NCI-H1417 (cell line): ENCODE data around the gene PPP1R12C.
A peak's percentile ranks its signal among the peaks of the same experiment; 100 is the strongest.

ENCODE experiments used
- DNase-seq, 3 experiments: peaks; one replicate each; lab custom pipeline; 2025; lab: John Stamatoyannopoulos, UW

Gene PPP1R12C

DNA sequence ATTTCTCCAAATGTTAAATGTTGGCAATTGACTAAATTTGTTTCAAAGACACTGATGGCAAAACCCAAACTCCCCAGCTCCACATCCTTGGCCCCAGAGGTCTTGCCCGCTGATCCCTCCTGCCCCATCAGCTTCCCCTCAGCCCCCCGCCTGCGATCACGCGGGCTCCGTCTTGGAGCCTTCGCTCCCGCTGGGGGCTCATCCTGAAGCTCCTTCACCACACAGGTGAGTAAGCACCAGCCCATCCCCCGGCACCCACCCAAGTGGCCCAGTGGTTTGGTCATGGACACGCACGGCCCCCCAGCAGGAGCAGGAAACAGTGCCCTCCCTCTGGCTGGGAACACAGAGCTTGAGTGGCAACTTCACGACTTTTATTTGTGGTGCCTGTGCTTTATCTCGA, 26.9 kb downstream of the PPP1R12C start:
- DNase-seq, result no peak

DNA sequence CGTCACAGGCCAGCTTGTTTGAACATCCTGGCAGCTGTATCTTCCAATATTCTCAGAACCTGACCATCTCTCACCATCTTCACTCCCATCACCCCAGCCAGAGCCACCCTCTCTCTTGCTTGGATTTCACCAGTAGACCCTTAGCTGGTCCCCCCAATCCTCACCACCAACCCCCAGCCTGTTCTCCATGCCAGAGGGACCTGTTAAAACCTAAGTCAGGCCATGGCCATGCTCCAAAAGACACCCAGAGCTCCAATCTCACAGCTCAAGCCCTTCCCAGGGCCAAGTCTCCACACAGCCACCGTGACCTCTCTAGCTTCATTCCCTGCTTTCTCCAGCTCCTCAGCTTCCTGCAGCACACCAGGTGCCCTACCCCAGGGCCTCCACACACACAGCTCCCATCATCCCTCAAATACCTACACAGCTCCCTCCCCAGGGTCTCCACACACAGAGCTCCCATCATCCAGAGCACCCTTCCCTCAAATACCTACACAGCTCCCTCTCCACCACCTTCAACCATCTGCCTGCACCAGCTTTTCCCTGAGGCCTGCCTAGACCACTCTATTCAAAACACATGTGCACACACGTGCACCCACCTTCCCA, 28.0 kb downstream of the PPP1R12C start:
- DNase-seq, result no peak

DNA sequence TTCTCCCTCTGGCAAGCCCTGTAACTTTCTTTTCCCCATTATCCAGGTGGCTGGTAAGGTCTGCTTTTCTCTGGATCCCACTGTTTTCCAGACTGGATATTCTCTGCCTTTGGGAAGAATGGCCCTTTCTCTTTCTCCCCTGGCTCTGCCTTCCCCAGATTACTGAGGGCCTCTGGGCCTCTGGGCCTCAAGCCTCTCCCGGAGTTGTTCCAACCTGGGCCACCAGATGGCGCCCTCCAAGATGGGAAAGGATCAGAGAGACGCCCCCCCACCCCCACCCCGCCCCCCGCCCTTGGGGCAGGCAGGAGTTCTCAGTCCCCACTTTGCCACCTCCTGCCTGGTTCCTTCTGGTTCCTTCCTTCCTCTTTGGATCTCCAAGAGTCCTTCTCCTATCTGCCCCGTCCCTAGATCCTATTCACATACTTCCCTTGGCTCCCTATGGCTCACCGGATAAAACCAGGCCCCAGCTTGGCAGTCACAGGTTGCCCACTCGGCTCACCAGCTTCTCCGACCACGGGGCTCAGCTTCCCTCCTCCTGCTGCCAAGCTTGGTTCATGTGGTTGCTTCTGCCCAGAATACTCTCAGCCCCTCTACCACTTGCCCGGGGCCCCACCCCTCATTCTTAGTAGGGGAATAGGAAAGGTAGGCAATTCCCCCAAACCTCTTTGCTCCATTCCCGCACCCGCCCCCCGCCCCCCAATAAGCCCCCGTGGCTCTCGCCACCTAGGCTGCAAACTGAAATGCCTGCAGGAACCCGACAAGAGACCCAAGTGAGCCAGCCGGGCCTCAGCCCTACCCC, 28.7 kb downstream of the PPP1R12C start:
- DNase-seq, result peak; percentile 42 to 74 (median 63)

DNA sequence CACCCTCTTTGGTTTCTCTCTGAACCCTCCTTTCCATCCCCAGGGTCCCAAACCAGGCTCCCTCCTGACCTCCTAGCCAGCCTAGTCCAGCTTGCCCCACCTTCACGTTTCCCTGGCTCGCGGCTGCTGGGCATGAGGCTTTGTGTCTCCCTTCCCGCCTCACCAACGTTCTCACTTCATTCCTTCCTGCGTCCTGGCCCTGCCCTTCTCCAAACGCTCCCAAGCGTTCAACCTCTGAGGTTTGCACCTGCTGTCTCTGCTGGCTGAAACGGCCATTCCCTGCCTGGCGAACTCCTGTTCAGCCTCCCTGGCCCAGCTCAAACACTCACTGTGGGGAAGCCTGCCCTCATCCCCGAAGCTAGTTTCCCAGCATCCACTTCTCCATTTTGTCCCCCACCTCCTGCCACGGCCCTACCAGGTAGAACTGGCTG, 29.4 kb downstream of the PPP1R12C start:
- DNase-seq, result no peak

DNA sequence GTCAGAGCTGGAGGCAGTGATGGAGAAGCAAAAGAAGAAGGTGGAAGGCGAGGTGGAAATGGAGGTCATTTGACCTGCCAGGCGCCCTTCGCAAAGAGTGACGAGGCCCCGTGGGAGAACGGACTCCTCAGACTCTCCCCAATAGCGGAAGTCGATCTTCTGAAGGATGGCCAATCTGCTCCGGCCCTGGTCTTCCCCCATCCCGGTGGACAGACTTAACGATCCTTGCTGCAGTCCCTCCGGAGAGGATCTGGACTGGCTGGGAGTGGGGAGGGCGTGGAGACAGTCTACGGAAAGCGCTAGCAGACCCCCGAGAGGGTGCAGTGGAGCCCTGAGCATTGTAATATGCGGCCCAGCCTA, 29.9 kb downstream of the PPP1R12C start:
- no peak for DNase-seq

DNA sequence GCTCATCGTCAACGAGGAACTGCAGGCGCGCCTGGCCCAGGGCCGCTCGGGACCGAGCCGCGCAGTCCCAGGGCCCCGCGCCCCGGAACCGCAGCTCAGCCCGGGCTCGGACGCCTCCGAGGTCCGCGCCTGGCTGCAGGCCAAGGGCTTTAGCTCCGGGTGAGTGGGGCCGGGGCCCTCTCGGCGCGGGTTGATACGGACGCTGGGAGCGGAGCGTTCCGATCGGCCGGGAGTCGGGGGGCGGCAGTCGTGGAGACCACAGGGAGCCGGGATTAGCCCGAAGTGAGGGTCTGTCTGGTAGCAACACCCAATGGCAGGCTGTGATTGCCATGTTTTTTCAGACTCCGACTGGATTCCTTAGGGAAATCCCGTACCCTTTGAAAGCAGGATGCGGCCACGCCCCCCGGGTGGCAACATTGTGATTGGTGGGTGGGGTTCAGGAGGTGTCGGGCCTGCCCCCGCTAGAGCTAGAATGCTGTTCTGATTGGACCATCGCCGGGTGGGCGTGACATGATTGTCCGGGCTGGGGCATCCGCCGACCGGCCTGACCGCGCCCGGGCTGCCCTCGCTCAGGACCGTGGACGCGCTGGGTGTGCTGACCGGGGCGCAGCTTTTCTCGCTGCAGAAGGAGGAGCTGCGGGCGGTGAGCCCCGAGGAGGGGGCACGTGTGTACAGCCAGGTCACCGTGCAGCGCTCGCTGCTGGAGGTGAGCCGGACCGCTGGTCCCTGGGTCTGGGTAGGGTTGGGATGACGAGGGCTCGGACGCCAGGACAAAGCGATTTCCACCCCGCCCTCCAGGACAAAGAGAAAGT, 30.5 kb downstream of the PPP1R12C start:
- DNase-seq, result peak in 1 of 3 experiments; percentile 83

DNA sequence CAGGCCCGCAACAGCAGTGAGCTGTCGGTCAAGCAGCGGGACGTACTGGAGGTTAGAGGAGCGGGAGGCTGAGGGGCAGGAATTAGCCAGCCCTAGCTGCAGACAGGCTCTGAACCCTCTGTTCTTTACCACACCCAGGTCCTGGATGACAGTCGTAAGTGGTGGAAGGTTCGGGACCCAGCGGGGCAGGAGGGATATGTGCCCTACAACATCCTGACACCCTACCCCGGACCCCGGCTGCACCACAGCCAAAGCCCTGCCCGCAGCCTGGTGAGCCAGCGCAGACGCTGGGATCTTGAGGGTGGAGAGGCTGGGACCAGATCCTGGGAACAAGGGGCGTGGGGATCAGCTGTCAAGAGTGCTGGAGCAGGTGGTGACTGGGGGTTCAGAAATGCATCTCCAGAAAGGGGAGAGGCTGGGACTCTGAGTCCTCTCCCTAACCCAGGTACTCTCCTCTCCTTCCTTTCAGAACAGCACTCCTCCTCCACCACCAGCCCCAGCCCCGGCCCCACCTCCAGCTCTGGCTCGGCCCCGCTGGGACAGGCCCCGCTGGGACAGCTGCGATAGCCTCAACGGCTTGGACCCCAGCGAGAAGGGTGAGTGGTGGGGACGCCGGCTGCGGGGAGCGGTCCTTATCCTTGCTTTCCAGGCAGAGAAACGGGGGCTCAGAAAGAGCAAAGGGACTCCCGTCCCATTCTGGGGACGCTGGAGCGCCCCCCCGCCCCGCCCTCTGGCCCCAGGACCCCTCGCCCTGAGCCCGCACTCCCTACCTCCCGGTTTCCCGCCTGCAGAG, 31.3 kb downstream of the PPP1R12C start:
- no peak for DNase-seq

DNA sequence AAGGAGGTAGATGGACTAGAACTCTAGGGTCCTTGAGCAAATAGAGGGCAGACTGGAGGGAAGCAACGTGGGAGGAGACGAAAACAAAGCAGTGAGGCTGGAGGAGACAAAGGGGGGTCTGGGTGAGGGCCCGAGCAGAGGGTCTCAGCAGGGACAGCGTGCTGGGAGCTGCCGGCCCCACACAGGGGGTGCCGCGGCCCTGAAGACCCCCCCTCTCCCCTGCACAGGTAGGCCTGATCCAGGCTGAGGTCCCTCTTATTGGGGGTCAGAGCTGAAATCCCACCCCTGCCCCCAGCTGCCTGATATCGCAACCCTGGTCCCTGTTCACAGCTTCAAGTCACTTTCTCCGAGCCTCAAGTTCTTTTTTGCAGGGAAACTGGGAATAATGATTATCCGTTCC, 33.0 kb downstream of the PPP1R12C start:
- DNase-seq, result no peak

DNA sequence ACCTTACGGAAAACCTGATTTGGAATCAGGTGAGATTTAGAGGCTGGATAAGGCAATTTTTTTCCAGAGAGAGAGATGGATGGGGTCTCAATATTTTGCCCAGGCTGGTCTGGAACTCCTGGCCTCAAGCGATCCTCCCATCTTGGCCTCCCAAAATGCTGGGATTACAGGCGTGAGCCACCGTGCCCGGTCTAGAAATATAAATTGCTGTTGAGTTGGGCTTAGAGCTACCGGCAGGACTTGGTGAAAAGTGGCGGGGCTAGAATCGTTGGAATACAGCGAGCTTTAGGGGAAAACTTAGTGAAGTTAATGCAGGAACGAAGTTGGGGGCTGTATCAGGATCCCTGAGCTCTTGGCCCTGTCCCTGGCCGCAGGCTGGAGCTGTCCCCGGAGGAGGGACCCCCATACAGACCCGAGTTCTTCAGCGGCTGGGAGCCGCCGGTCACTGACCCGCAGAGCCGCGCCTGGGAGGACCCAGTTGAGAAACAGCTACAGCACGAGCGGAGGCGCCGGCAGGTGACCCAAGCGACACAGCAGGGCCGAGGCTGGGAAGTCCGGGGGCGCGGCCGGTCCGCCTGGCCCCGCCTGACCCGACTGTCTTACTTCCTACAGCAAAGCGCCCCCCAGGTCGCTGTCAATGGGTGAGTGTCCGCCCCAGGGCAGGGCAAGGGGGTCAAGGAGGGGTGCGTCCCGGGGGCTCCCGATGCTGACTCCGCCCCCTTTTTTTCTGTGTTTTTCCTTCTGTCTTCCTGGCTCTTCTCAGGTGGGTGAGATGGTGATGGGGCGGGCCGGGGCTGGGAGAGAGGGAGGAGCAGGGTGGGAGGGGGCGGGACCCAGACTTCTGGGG, 34.2 kb downstream of the PPP1R12C start:
- no peak for DNase-seq

DNA sequence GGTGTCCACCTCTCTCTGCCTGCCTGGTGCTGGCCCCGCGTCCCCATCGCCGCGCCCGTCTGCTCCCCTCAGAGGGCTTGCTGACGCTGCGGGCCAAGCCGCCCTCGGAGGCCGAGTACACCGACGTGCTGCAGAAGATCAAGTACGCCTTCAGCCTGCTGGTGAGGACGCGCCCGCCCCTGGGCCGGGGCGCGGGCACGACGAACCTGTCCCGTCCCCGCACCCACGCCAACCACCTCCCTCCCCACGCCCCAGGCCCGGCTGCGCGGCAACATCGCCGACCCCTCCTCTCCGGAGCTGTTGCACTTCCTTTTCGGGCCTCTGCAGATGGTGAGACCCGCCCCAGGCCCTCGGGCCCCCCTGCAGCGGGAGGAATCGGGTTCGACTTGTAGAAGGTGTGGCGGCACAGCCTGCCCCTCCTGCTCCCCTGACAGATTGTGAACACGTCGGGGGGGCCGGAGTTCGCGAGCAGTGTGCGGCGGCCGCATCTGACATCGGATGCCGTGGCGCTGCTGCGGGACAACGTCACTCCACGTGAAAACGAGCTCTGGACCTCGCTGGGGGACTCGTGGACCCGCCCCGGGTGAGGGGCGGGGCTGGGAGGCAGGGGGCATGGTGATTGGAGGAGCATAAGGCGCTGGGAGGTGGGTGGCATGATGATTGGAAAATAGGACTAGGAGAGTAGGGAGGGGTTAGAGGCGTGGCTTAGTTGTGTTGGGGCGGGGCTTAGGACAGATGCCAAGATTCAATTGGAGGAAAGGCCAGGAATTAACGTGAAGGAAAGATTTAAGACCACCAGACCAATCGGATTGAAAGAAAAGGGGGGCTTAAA, 35.2 kb downstream of the PPP1R12C start:
- DNase-seq, result no peak

DNA sequence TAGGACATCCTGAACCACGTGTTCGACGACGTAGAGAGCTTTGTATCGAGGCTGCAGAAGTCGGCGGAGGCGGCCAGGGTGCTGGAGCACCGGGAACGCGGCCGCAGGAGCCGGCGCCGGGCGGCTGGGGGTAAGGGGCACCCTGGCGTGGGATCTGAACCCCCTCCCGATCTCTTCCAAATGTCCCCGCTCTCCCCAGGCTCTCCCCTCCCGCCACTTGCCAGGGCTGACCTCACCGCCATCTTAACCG, 35.7 kb downstream of the PPP1R12C start:
- no peak for DNase-seq

DNA sequence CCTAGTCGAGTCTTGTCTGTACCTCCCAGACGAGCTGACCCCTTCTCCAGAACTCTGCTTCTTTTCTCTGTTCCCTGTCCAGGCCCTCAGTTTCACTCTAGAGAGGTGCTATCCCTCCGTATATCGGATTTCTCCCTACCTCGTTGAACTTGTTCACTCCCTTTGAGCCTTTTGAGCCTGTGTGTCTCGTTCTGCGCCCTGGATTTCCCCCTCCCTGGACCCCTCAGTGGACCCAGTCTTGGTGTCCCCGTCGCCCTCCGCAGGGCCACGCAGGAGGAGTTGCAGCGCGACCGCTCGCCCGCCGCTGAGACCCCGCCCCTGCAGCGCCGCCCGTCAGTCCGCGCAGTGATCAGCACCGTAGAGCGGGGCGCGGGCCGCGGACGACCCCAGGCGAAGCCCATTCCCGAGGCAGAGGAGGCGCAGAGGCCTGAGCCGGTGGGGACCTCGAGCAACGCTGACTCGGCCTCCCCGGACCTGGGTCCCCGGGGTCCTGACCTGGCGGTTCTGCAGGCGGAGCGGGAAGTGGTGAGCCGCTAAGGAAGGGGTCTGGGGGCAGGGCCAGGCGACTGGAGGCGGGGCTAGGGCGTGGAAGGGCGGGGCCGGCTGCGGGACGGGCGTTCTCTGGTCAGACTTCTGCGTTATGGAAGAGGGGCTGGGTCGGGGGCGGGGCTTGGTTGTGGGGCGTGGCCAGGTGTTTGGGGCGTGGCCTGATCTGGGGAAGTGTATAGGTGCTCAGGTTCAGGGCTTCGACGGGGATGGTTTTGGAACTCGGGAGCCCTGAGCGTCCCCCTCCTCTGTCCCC, 36.3 kb downstream of the PPP1R12C start:
- peak; percentile 68 to 84 (median 80) for DNase-seq

DNA sequence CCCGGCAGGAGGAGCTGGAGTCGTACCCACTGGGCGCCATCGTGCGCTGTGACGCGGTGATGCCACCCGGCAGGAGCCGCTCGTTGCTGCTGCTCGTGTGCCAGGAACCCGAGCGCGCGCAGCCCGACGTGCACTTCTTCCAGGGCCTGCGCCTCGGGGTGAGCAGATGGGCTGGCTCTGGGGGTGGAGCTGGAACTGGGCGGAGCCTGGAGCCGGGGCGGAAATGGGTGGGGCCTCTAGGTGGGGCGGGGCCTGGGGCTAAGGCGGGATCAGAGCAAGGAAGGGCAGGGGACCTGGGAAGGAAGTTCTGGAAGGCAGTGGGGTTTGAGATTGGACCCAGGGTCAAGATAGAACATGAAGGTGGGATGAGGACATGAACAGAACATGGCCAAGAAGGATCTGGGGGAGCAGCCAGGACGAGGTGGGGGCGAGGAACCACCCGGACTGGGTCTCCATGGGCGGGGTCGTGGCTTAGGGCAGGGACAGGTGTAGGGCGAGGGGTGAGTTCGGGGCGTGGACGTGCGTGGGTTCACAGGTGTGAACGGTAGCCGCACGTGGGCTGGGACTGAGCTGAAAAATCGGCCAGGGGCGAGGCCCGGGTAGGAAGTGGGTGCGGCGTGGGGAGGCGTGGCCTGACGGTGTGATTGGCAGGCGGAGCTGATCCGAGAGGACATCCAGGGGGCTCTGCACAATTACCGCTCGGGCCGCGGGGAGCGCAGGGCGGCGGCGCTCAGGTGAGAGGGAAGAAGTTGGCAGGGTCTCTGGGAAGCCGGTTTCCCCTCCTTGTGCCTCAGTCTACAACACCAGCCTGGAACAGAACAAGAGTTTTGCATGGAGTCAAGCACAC, 37.1 kb downstream of the PPP1R12C start:
- DNase-seq, result peak; percentile 66 to 89 (median 79)

DNA sequence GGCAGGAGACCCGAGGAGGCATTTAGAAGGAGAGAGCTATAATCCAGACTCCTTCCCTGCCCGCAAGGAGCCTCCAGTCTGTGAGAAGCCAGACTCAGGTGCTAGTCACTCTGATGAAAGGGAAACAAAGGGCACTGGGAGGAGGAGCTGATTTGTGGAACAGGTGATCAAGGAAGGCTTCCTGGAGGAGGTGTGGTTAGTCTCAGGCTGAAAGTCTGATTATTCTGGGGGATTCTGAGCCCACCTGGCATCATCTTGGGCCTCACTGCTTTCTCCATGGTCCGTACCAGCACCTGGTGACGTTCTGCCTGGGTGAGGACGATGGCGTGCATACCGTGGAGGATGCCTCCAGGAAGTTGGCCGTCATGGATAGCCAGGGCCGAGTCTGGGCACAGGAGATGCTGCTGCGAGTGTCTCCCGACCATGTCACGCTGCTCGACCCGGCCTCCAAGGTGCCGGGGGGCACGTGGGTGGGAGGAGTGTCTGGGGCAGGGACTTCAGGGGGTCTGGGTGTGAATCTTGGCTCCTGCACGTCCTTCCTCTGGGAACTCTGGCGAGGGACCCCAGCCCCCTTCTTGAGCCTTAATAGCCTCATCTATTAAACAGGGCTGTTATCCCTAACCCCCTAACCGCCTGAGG, 37.9 kb downstream of the PPP1R12C start:
- DNase-seq, result no peak

DNA sequence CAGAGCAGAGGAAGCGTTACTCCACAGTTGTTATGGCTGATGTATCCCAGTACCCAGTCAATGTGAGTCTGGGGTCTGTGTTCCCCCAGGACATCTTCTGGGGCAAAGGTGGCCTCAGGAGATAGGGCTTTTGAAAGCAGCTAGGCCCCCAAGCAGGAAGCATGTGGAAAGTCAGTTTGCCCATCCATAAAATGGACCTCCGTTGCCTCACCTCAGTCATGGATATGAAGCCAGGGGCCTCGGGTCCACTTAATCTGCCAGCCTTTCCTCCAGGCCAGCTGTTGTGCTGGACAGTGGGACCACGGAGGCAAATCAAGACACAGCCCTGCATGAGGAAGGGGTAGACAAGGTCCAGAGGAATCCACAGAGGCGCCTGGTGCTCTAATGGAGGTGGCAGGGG, 38.4 kb downstream of the PPP1R12C start:
- DNase-seq, result no peak

DNA sequence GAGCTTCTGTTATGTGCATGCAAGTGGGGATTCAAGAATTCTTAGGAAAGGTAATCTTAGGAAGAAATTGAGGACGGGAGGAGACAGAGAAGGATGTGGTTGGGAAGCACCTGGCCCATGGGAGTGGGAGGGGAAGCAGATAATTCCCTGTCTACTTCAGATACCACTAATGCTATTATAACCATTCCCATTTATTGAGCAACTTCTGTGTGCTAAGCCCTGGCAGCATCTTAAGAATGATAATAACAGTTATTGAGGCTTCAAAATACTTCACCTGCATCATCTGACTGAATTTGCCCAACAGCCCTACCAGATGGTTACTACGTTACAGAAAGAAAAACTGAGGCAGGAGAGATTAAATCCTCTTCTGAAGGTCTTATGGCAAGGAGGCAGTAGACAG, 40.3 kb downstream of the PPP1R12C start:
- no peak for DNase-seq

DNA sequence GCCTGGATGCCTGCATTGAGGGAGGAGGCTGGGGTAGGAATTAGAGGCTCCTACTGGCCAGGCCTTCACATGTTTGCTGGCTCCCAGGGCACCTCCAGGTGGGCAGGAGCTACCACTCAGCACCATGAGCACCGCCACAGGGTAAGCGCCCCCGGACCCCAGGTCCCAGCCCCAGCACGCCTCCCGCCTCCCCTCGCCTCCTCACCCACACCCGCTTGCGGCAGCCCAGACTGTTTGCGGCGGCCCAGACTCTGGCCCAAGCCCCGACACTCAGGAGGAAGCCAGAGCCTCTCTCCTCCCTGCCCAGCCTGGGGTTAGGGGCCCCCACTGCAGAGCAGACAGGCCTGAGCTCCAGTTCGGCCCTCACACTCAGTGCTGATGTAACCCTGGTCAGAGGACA, 41.1 kb downstream of the PPP1R12C start:
- no peak for DNase-seq

DNA sequence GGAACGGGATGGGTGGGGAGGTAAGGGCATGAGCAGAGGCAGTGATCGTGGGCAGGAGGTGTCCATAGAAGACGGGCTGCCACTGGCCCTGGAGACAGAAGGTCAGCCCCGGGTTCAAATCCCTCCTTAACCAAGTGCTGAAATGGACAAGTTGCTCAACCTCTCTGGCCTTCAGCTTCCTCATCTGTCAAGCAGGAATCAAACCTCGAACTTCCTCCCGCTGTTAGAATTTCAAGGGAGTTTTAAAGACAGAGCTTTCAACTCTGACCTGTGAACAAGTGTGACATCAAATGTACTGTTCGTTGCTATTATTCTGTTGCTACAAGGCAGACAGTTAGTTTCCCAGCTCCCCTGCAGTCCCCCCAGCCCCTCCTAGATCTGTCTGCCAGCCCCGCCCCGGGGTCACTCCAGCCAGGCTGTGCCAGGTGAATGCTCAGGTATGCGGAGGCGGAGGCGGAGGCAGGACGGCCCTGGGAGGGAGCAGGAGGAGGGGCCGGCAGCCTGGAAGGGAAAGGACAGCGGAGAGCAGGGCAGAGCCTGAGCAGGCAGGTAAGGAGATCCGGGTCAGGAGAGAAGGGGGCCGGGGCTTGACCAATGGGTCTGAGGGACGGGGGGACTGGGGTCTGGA, 42.0 kb downstream of the PPP1R12C start, which contains the start of gene EPS8L1:
TSS of gene EPS8L1 (plus strand) at position 499 of the 628 bp plus-strand sequence. CDS start 576 bp downstream, outside the sequence.
- DNase-seq, result no peak
